Osteoblast (primary cell): ENCODE results near the gene GGACT. TPM values are rescaled to one million over a fixed set of nuclear protein-coding genes. Genes with fewer than 3 reads are reported as not detected.

Source experiments
- DNase-seq: peaks from one replicate; pipeline ENCODE4 v3.0.0; 2011; ENCODE audit warnings: low spot score, mixed read lengths; ENCODE audit not compliant: insufficient read length; ENCODE audit errors: missing footprints
- H2AFZ ChIP-seq: 2 replicates; pipeline ENCODE4 v1.6.0; 2011; ENCODE audit warnings: mild to moderate bottlenecking, low read length
- H3K27ac ChIP-seq: 2 replicates; pipeline ENCODE4 v1.5.1; 2011; ENCODE audit warnings: mild to moderate bottlenecking, low read depth, low read length, moderate library complexity
- H3K27me3 ChIP-seq: 2 replicates; pipeline ENCODE4 v1.6.0; 2012; ENCODE audit warnings: mild to moderate bottlenecking, control low read depth, inconsistent platforms, low read length, moderate library complexity; ENCODE audit not compliant: insufficient read depth
- H3K36me3 ChIP-seq: 2 replicates; pipeline ENCODE4 v1.5.1; 2011; ENCODE audit warnings: mild to moderate bottlenecking, low read length, control low read depth, moderate library complexity; ENCODE audit not compliant: insufficient read depth
- H3K4me1 ChIP-seq: 2 replicates; pipeline ENCODE4 v1.5.1; 2011; ENCODE audit warnings: mild to moderate bottlenecking, low read length, control low read depth, moderate library complexity; ENCODE audit not compliant: insufficient read depth
- H3K4me2 ChIP-seq: 2 replicates; pipeline ENCODE4 v1.6.0; 2011; ENCODE audit warnings: mild to moderate bottlenecking, low read length; ENCODE audit not compliant: insufficient read depth
- H3K4me3 ChIP-seq: fragments of 200-600 bp; sonication (generic); 3 replicates; pipeline ENCODE4 v1.5.1; 2012; ENCODE audit warnings: mild to moderate bottlenecking, low read length, inconsistent platforms; ENCODE audit not compliant: insufficient read depth
- H3K79me2 ChIP-seq: 2 replicates; pipeline ENCODE4 v1.6.0; 2012; ENCODE audit warnings: mild to moderate bottlenecking, low read length, control low read depth, inconsistent platforms; ENCODE audit not compliant: insufficient read depth
- H3K9me3 ChIP-seq: 2 replicates; pipeline ENCODE4 v1.5.1; 2011; ENCODE audit warnings: low read depth, low read length, control low read depth
- H4K20me1 ChIP-seq: 2 replicates; pipeline ENCODE4 v1.6.0; 2012; ENCODE audit warnings: mild to moderate bottlenecking, low read length, control low read depth; ENCODE audit not compliant: insufficient read depth
- CTCF ChIP-seq: IDR thresholded peaks from 2 replicates; pipeline ENCODE4 v1.5.1; 2011; ENCODE audit warnings: mild to moderate bottlenecking, low read depth, low read length, moderate library complexity; ENCODE audit errors: extremely low read depth
- total RNA-seq: library from RNA; depleted of rRNA; stranded (reverse); fragments of >200 nt; gene quantifications from 2 replicates; pipeline ENCODE4 v1.2.3, GENCODE V29; 2012

Gene GGACT
- total RNA-seq, 1 donor = 7.6 TPM

- Histone ChIP-seq H3K27me3 (no peaks in the 10 kb centered on the region), H3K4me2 (no peak overlapping the region), H3K9me3 (no peaks in the 10 kb centered on the region), H3K79me2 (no peaks in the 10 kb centered on the region), H3K4me3 (no peak overlapping the region), H4K20me1 (no peaks in the 10 kb centered on the region), H3K27ac (no peak overlapping the region), H3K4me1 (no peaks in the 10 kb centered on the region), H2AFZ (no peak overlapping the region), H3K36me3 (no peaks in the 10 kb centered on the region)
- DNase-seq = no peak
- no peak for TF ChIP-seq CTCF
Observed at GRCh38 chr13:100523411-100523810, 65.2 kb downstream of the GGACT start.

- TF ChIP-seq CTCF = no peak
- H3K4me2 ChIP-seq = no peak overlapping the region
- DNase-seq = no peak
- H2AFZ ChIP-seq = no peak overlapping the region
- no peaks in the 10 kb centered on the region for H3K9me3 ChIP-seq
- no peaks in the 10 kb centered on the region for H3K79me2 ChIP-seq
- no peak overlapping the region for H3K27ac ChIP-seq
- H4K20me1 ChIP-seq = no peaks in the 10 kb centered on the region
- H3K27me3 ChIP-seq = no peaks in the 10 kb centered on the region
- H3K36me3 ChIP-seq = no peaks in the 10 kb centered on the region
- no peak overlapping the region for H3K4me3 ChIP-seq
- no peaks in the 10 kb centered on the region for H3K4me1 ChIP-seq
Observed at GRCh38 chr13:100522618-100523309, 65.8 kb downstream of the GGACT start.

GRCh38 chr13:100521851-100522617 is 66.6 kb downstream of the GGACT start:
- H2AFZ ChIP-seq = no peak overlapping the region
- no peak overlapping the region for H3K4me2 ChIP-seq
- no peak for TF ChIP-seq CTCF
- no peak overlapping the region for H3K27ac ChIP-seq
- no peaks in the 10 kb centered on the region for H3K9me3 ChIP-seq
- DNase-seq = no peak
- H3K36me3 ChIP-seq = no peaks in the 10 kb centered on the region
- no peaks in the 10 kb centered on the region for H4K20me1 ChIP-seq
- no peaks in the 10 kb centered on the region for H3K4me1 ChIP-seq
- H3K4me3 ChIP-seq = no peak overlapping the region
- H3K79me2 ChIP-seq = no peaks in the 10 kb centered on the region
- H3K27me3 ChIP-seq = no peaks in the 10 kb centered on the region
